BJ (cell line): ENCODE results near the gene DLG5. TPM values are rescaled to one million over a fixed set of nuclear protein-coding genes. Genes with fewer than 3 reads are reported as not detected.

Experiments used
- CTCF ChIA-PET: fragments of 350-600 bp; formaldehyde crosslinking; extraction: SDS; loops from one replicate; lab custom pipeline; 2021; ENCODE audit warnings: antibody characterized with exemption, inconsistent platforms; lab: Yijun Ruan, JAX
- POLR2A ChIA-PET: fragments of 300-600 bp; sonication (Branson Sonifier 250); formaldehyde crosslinking; extraction: SDS; loops from one replicate; lab custom pipeline; 2021; ENCODE audit warnings: antibody characterized with exemption; lab: Charles Lee
- DNase-seq: peaks from one replicate; pipeline ENCODE4 v3.0.0-alpha.2; 2011; ENCODE audit warnings: low read depth
- H3K27me3 ChIP-seq: 2 replicates; pipeline ENCODE4 v1.6.0; 2011; ENCODE audit warnings: low read length; ENCODE audit not compliant: control insufficient read depth, insufficient read depth
- H3K36me3 ChIP-seq: 2 replicates; pipeline ENCODE4 v1.5.1; 2011; ENCODE audit warnings: low read length; ENCODE audit not compliant: control insufficient read depth, insufficient read depth
- H3K4me3 ChIP-seq: 2 replicates; pipeline ENCODE4 v1.5.1; 2011; ENCODE audit warnings: low read depth, mild to moderate bottlenecking, control low read depth, low read length
- CTCF ChIP-seq: IDR thresholded peaks from 2 replicates; pipeline ENCODE4 v1.5.1; 2011; ENCODE audit warnings: low read depth, mild to moderate bottlenecking, control low read depth, inconsistent platforms, low read length, moderate library complexity; ENCODE audit not compliant: insufficient read depth
- polyA plus RNA-seq: library from polyadenylated mRNA; depleted of rRNA; stranded (reverse); fragments of >200 nt; gene quantifications from 2 replicates; pipeline ENCODE4 v1.2.3, GENCODE V29; 2011

The DLG5 gene
- polyA plus RNA-seq, 1 experiment, result 21.9 TPM

GRCh38 chr10:77853256-77853655 lies 73.3 kb downstream of the DLG5 start:
- DNase-seq, result no peak
- no peak for TF ChIP-seq CTCF
- H3K36me3 ChIP-seq, result peaks cover 20% of the 10 kb centered on the region
- CTCF ChIA-PET, result no interaction called here
- H3K4me3 ChIP-seq, result no peak overlapping the region
- POLR2A ChIA-PET, result no interaction called here
- no peaks in the 10 kb centered on the region for H3K27me3 ChIP-seq

GRCh38 chr10:77850620-77851231 lies 75.8 kb downstream of the DLG5 start:
- TF ChIP-seq CTCF, result no peak
- H3K36me3 ChIP-seq, result peaks cover 21% of the 10 kb centered on the region
- no peak for DNase-seq
- ChIA-PET CTCF (no interaction called here), POLR2A (no interaction called here)
- no peak overlapping the region for H3K4me3 ChIP-seq
- H3K27me3 ChIP-seq, result no peaks in the 10 kb centered on the region

- ChIA-PET POLR2A (no interaction called here), CTCF (interaction anchor here (0.5 kb wide), 1 partner anchor 10 kb away, joined by 3 read pairs; no protein-coding TSS in a partner anchor)
- TF ChIP-seq CTCF, result no peak
Observed at GRCh38 chr10:77849039-77849664, 77.4 kb downstream of the DLG5 start.

GRCh38 chr10:77846718-77847311 lies 79.7 kb downstream of the DLG5 start:
- POLR2A ChIA-PET, result interaction anchor here (0.5 kb wide), 1 partner anchor 25 kb away, joined by 9 read pairs; no protein-coding TSS in a partner anchor
- CTCF ChIA-PET, result interaction anchor here (0.6 to 3.5 kb wide), 29 partner anchors 9 to 594 kb away, joined by 3 to 23 read pairs (median 5); partner anchors contain the start of gene POLR3A
- H3K36me3 ChIP-seq, result peaks cover 13% of the 10 kb centered on the region
- H3K4me3 ChIP-seq, result no peak overlapping the region
- no peak for DNase-seq
- no peaks in the 10 kb centered on the region for H3K27me3 ChIP-seq
- TF ChIP-seq CTCF, result peak; percentile 95

More at GRCh38 chr10:77849039-77849664, 77.4 kb downstream of the DLG5 start:
- Histone ChIP-seq H3K36me3 (peaks cover 16% of the 10 kb centered on the region), H3K27me3 (no peaks in the 10 kb centered on the region), H3K4me3 (no peak overlapping the region)
- DNase-seq, result no peak

GRCh38 chr10:77845451-77845850 lies 81.1 kb downstream of the DLG5 start:
- Histone ChIP-seq H3K36me3 (peaks cover 19% of the 10 kb centered on the region), H3K27me3 (no peaks in the 10 kb centered on the region), H3K4me3 (no peak overlapping the region)
- POLR2A ChIA-PET, result no interaction called here
- DNase-seq, result no peak
- CTCF ChIA-PET, result interaction anchor here (0.7 to 3.5 kb wide), 5 partner anchors 13 to 183 kb away, joined by 3 to 14 read pairs (median 3); partner anchors contain the start of gene POLR3A
- no peak for TF ChIP-seq CTCF
